ENCODE data around the gene DENND1A.

Gene DENND1A

GRCh38 chr9:123478160-123478559 lies 451.8 kb downstream of the DENND1A start:
- DNase-seq, result no peak

- DNase-seq, result no peak
Observed at GRCh38 chr9:123475407-123475806, 454.5 kb downstream of the DENND1A start.

- no peak for DNase-seq
Observed at GRCh38 chr9:123472862-123473614, 456.9 kb downstream of the DENND1A start.

- DNase-seq, result no peak
Observed at GRCh38 chr9:123471843-123472570, 457.9 kb downstream of the DENND1A start.

GRCh38 chr9:123470991-123471770 lies 458.7 kb downstream of the DENND1A start:
- no peak for DNase-seq

GRCh38 chr9:123470121-123470782 lies 459.7 kb downstream of the DENND1A start:
- DNase-seq, result no peak

- DNase-seq, result no peak
Observed at GRCh38 chr9:123469282-123469681, 460.6 kb downstream of the DENND1A start.

- no peak for DNase-seq
Observed at GRCh38 chr9:123468541-123468940, 461.4 kb downstream of the DENND1A start.

- no peak for DNase-seq
Observed at GRCh38 chr9:123465304-123465703, 464.6 kb downstream of the DENND1A start.

GRCh38 chr9:123460091-123460490 lies 469.8 kb downstream of the DENND1A start:
- DNase-seq, result no peak

GRCh38 chr9:123457583-123457982 lies 472.3 kb downstream of the DENND1A start:
- DNase-seq, result no peak

- no peak for DNase-seq
Observed at GRCh38 chr9:123456011-123456410, 473.9 kb downstream of the DENND1A start.

- no peak for DNase-seq
Observed at GRCh38 chr9:123455187-123455586, 474.7 kb downstream of the DENND1A start.

GRCh38 chr9:123454361-123454760 lies 475.6 kb downstream of the DENND1A start:
- no peak for DNase-seq

- DNase-seq, result no peak
Observed at GRCh38 chr9:123453831-123454321, 476.1 kb downstream of the DENND1A start.

GRCh38 chr9:123453076-123453667 lies 476.8 kb downstream of the DENND1A start:
- no peak for DNase-seq

GRCh38 chr9:123450996-123451395 lies 478.9 kb downstream of the DENND1A start:
- DNase-seq, result no peak

- DNase-seq, result no peak
Observed at GRCh38 chr9:123450098-123450770, 479.7 kb downstream of the DENND1A start.

- no peak for DNase-seq
Observed at GRCh38 chr9:123447934-123448646, 481.8 kb downstream of the DENND1A start.

- no peak for DNase-seq
Observed at GRCh38 chr9:123445981-123446610, 483.8 kb downstream of the DENND1A start.

GRCh38 chr9:123445116-123445515 lies 484.8 kb downstream of the DENND1A start:
- no peak for DNase-seq

Measured in CD4-positive, alpha-beta T cell treated with Interleukin-4 for 4 hours (primary cell).